ENCODE measurements around the gene ERMARD.
A peak's percentile ranks its signal among the peaks of the same experiment; 100 is the strongest.

Gene ERMARD

GRCh38 chr6:169801396-169802160, 50.2 kb downstream of the ERMARD start:
- no peaks in the 10 kb centered on the region for H3K36me3 ChIP-seq
- no peak overlapping the region for H3K27ac ChIP-seq
- no peaks in the 10 kb centered on the region for H3K9me3 ChIP-seq (replicated peaks in 1 of 11)
- H3K27me3 ChIP-seq, result peaks cover 90 to 100% (median 99%) of the 10 kb centered on the region in 11 experiments
- no peak overlapping the region for H3K4me2 ChIP-seq
- H3K9ac ChIP-seq, result no peak overlapping the region
- H3K4me1 ChIP-seq, result peaks cover 12 to 42% (median 30%) of the 10 kb centered on the region in 10 experiments
- no peak overlapping the region for H3K4me3 ChIP-seq
- H4K20me1 ChIP-seq, result peaks cover 0 to 74% (median 59%) of the 10 kb centered on the region in 11 experiments; a peak in 18 of 22 replicates
- TF ChIP-seq Cebpa-rat (IDR thresholded peaks at IDR 0.05), result no peak

GRCh38 chr6:169802790-169803189, 51.4 kb downstream of the ERMARD start:
- no peak for TF ChIP-seq Cebpa-rat (IDR thresholded peaks at IDR 0.05)
- Histone ChIP-seq H3K4me2 (peak overlapping the region; percentile 31 to 66 (median 56); a peak in 21 of 22 replicates), H3K36me3 (no peaks in the 10 kb centered on the region), H3K4me3 (no peak overlapping the region), H3K9me3 (replicated peaks in 1 of 11) (no peaks in the 10 kb centered on the region), H4K20me1 (peaks cover 0 to 84% (median 63%) of the 10 kb centered on the region in 11 experiments; a peak in 18 of 22 replicates), H3K4me1 (peaks cover 12 to 43% (median 30%) of the 10 kb centered on the region in 10 experiments), H3K9ac (no peak overlapping the region), H3K27ac (no peak overlapping the region), H3K27me3 (peaks cover 97 to 100% (median 100%) of the 10 kb centered on the region in 11 experiments)

DNA sequence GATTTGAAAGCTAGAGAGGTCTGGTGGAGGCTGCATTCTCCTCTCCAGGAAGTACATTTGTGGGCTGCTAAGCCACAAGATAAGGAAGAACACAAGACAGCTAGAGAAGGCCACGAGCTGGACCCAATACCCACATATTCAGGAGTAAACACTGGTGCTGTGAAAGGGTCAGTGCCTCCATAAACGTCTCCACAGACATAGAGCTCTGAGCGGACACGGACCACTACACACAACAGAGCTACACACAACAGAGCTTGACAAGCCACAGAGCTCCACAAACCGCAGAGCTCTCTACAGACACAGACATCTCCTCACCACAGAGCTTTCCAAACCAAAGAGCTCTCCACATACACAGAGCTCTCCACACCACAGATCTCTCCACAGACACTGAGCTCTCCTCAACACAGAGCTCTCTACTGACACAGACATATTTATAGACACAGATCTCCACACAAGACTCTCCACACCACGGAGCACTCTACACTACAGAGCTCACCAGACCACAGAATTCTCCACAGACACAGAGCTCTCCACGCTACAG, 51.9 kb downstream of the ERMARD start:
- H3K4me2 ChIP-seq, result peak overlapping the region; percentile 31 to 66 (median 56)
- H3K27ac ChIP-seq, result no peak overlapping the region
- peaks cover 95 to 100% (median 99%) of the 10 kb centered on the region in 11 experiments for H3K27me3 ChIP-seq
- H3K4me3 ChIP-seq, result no peak overlapping the region
- peaks cover 12 to 43% (median 30%) of the 10 kb centered on the region in 10 experiments for H3K4me1 ChIP-seq
- no peak for TF ChIP-seq Cebpa-rat (IDR thresholded peaks at IDR 0.05)
- H3K9ac ChIP-seq, result no peak overlapping the region
- H3K36me3 ChIP-seq, result no peaks in the 10 kb centered on the region
- H3K9me3 ChIP-seq (replicated peaks in 1 of 11), result no peaks in the 10 kb centered on the region
- peaks cover 0 to 85% (median 63%) of the 10 kb centered on the region in 11 experiments; a peak in 18 of 22 replicates for H4K20me1 ChIP-seq

DNA sequence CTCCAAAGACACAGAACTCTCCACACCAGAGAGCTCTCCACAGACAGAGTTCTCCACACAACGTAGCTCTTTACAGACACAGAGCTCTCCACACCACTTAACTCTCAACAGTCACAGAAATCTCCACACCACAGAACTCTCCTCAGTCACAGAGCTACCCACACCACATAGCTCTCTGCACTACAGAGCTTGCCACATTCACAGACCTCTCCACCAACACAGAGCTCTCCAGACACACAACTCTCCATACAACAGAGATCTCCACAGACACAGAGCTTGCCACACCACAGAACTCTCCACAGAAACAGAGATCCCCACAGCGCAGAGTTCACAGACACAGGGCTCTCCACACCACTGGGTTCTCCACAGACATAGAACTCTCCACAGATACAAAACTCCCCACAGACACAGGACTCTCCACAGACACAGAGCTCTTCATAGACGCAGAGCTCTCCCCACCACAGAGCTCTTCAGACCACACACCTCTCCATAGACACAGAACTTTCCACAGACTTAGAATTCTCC, 52.5 kb downstream of the ERMARD start:
- Histone ChIP-seq H3K9ac (no peak overlapping the region), H3K27me3 (peaks cover 95 to 100% (median 99%) of the 10 kb centered on the region in 11 experiments), H3K4me1 (peaks cover 12 to 43% (median 30%) of the 10 kb centered on the region in 10 experiments), H3K4me2 (peak overlapping the region; percentile 31 to 66 (median 56); a peak in 21 of 22 replicates), H3K27ac (no peak overlapping the region), H3K9me3 (replicated peaks in 1 of 11) (no peaks in the 10 kb centered on the region), H3K4me3 (no peak overlapping the region), H3K36me3 (no peaks in the 10 kb centered on the region), H4K20me1 (peaks cover 0 to 91% (median 66%) of the 10 kb centered on the region in 11 experiments; a peak in 18 of 22 replicates)
- TF ChIP-seq Cebpa-rat (IDR thresholded peaks at IDR 0.05), result no peak

DNA sequence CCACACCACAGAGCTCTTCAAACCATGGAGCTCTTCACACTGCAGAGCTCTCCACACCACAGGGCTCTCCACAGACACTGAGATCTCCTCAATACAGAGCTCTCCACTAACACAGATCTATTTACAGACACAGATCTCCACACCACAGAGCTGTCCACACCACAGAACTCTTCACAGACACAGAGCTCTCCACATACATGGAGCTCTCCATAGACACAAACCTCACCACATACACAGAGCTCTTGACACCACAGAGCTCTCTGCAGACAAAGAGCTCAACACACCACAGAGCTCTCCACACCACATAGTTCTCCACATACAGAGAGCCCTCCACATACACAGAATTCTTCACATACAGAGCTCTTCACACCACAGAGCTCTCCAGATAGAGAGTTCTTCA, 53.0 kb downstream of the ERMARD start:
- Histone ChIP-seq H3K9ac (no peak overlapping the region), H3K4me3 (no peak overlapping the region), H3K4me2 (peak overlapping the region in 6 of 11 experiments; percentile 31 to 65 (median 46); a peak in 5 of 22 replicates), H4K20me1 (peaks cover 0 to 90% (median 66%) of the 10 kb centered on the region in 11 experiments; a peak in 18 of 22 replicates), H3K36me3 (no peaks in the 10 kb centered on the region), H3K27me3 (peaks cover 92 to 100% (median 99%) of the 10 kb centered on the region in 11 experiments), H3K4me1 (peaks cover 12 to 43% (median 30%) of the 10 kb centered on the region in 10 experiments), H3K27ac (no peak overlapping the region), H3K9me3 (replicated peaks in 1 of 11) (no peaks in the 10 kb centered on the region)
- no peak for TF ChIP-seq Cebpa-rat (IDR thresholded peaks at IDR 0.05)

DNA sequence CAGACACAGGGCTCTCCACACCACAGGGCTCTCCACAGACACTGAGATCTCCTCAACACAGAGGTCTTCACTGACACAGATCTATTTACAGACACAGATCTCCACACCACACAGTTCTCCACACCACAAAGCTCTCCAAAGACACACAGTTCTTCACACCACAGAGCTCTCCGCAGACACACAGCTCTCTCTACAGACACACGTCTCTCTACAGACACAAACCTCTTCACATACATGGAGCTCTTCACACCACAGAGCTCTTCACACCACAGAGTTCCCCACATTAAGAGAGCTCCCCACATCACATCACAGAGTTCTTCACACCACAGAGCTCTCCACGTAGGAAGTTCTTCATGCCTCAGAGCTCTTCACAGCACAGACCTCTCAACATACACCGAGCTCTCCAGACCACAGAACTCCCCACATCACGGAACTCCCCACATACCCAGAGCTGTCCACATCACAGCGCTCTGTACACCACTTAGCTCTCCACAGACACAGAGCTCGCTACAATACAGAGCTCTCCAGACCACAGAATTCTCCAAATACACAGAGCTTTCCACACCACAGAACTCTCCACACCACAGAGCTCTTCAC, 53.9 kb downstream of the ERMARD start:
- Histone ChIP-seq H3K9ac (no peak overlapping the region), H3K27ac (no peak overlapping the region), H3K27me3 (peaks cover 92 to 100% (median 99%) of the 10 kb centered on the region in 11 experiments), H4K20me1 (peaks cover 0 to 83% (median 62%) of the 10 kb centered on the region in 11 experiments; a peak in 18 of 22 replicates), H3K9me3 (replicated peaks in 1 of 11) (no peaks in the 10 kb centered on the region), H3K4me2 (peak overlapping the region in 7 of 11 experiments; percentile 1 to 38 (median 7); a peak in 9 of 22 replicates), H3K4me3 (no peak overlapping the region), H3K36me3 (no peaks in the 10 kb centered on the region), H3K4me1 (peaks cover 12 to 43% (median 30%) of the 10 kb centered on the region in 10 experiments)
- no peak for TF ChIP-seq Cebpa-rat (IDR thresholded peaks at IDR 0.05)

DNA sequence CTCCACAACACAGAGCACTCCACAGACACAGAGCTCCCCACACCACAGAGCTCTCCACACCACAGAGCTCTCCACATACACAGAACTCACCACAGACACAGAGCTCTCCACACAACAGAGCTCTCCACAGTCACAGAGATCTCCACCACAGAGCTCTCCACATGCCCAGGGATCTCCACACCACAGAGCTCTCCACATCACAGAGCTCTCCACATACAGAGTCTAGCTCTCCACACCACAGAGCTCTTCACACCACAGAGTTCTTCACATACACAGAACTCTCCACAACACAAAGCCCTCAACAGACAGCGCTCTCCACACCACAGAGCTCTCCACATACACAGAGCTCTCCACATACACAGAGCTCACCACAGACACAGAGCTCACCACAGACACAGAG, 55.3 kb downstream of the ERMARD start:
- H3K4me1 ChIP-seq, result peaks cover 12 to 43% (median 30%) of the 10 kb centered on the region in 10 experiments
- peaks cover 92 to 100% (median 99%) of the 10 kb centered on the region in 11 experiments for H3K27me3 ChIP-seq
- no peaks in the 10 kb centered on the region for H3K36me3 ChIP-seq
- H3K9ac ChIP-seq, result no peak overlapping the region
- no peak overlapping the region for H3K4me3 ChIP-seq
- no peak overlapping the region for H3K27ac ChIP-seq
- H4K20me1 ChIP-seq, result peaks cover 0 to 83% (median 52%) of the 10 kb centered on the region in 11 experiments; a peak in 18 of 22 replicates
- no peaks in the 10 kb centered on the region for H3K9me3 ChIP-seq (replicated peaks in 1 of 11)
- no peak overlapping the region; a peak in 1 of 22 replicates for H3K4me2 ChIP-seq
- no peak for TF ChIP-seq Cebpa-rat (IDR thresholded peaks at IDR 0.05)

DNA sequence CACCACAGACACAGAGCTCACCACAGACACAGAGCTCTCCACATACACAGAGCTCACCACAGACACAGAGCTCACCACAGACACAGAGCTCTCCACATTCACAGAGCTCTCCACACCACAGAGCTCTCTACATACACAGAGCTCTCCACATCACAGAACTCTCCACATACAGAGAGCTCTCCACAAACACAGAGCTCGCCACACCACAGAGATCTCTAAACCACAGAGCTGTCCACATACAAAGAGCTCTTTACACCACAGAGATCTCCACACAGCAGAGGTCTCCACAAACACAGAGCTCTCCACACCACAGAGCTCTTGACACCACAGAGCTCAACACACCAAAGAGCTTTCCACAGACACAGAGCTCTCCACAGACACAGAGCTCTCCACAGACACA, 55.8 kb downstream of the ERMARD start:
- H3K9ac ChIP-seq, result no peak overlapping the region
- no peak overlapping the region for H3K27ac ChIP-seq
- H4K20me1 ChIP-seq, result peaks cover 0 to 82% (median 46%) of the 10 kb centered on the region in 11 experiments; a peak in 18 of 22 replicates
- no peak for TF ChIP-seq Cebpa-rat (IDR thresholded peaks at IDR 0.05)
- peaks cover 12 to 43% (median 30%) of the 10 kb centered on the region in 10 experiments for H3K4me1 ChIP-seq
- peaks cover 90 to 100% (median 99%) of the 10 kb centered on the region in 11 experiments for H3K27me3 ChIP-seq
- no peaks in the 10 kb centered on the region for H3K9me3 ChIP-seq (replicated peaks in 1 of 11)
- H3K4me3 ChIP-seq, result no peak overlapping the region
- no peaks in the 10 kb centered on the region for H3K36me3 ChIP-seq
- H3K4me2 ChIP-seq, result no peak overlapping the region
